SKM-1 treated with dmso at 0.1 percent for 144 hours (cell line): ENCODE results near the gene TRMT1.

Experiments used
- DNase-seq: peaks from one replicate; lab custom pipeline; 2025; ENCODE audit not compliant: unreplicated experiment; lab: John Stamatoyannopoulos, UW

The TRMT1 gene

DNA sequence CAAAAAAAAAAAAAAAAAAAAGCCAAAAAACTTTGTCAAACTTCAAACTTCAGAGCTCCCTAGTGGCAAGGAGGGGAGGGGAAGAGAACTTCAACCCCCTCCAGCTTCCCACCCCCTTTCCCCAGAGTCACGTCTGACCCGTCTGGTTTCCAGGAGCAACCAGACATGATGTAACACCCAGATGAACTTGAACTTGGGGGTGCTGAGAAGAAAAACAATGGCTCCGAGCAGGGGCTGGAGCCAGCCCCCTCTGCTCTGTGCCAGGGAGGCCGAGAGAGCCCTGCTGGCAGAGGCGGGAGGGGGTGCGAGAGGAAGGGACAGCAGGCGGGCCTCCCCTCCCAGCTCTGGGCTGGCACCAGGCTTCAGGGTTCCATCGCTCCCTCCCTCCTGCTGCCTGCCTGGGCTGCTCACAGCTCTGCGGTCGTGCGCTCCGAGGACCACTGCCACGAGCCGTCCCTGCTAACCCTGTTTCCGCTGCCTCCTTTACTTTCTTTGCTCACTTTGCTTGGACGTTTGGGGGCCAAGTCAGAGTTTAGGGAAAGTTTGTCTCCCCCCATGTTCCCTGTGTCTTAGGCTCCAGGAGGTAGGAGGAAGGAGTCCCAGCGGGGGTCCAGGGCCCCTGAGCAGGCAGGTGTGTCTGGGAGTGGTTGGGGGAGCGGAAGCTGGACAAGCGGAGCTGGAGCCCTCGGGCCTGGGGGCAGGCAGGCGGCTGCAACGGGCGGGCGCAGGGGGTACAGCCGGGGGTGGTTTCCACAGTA lies 25.0 kb downstream of the TRMT1 start:
- DNase-seq = no peak

DNA sequence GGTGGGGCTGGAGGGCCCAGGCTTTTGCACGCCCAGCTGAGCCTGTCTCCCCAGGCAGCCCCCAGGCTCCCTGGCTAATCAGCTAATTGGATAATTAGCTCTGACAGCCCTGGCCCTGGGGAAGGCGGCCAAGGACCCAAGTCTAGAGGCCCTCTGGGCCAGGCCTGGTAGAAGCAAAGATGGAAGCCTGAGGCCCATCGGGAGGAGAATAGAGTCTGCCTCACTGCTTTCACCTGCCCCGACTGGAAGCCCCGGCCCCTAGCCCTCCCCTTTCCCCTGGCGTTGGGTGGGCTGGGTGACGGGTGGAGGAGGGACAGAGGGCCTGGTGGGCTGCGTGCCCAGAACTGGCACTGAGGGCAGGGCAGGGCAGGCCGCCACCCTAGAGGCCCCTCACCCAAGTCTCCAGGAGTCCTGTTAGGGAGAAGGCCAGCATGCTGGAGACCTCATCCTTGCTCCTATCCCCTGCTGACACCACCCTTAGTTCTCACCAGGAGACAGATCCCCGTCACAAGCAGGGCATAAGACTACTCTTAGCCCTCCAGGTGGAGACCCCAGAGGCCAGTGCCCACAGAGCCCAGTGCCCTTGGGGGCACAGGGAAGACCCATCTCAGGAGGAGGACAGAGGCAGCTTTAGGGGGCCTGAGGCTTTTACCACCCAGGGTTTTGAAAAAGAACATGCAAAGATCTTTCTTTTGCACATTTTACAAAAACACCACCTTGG lies 25.9 kb downstream of the TRMT1 start:
- peak; percentile 51 for DNase-seq

DNA sequence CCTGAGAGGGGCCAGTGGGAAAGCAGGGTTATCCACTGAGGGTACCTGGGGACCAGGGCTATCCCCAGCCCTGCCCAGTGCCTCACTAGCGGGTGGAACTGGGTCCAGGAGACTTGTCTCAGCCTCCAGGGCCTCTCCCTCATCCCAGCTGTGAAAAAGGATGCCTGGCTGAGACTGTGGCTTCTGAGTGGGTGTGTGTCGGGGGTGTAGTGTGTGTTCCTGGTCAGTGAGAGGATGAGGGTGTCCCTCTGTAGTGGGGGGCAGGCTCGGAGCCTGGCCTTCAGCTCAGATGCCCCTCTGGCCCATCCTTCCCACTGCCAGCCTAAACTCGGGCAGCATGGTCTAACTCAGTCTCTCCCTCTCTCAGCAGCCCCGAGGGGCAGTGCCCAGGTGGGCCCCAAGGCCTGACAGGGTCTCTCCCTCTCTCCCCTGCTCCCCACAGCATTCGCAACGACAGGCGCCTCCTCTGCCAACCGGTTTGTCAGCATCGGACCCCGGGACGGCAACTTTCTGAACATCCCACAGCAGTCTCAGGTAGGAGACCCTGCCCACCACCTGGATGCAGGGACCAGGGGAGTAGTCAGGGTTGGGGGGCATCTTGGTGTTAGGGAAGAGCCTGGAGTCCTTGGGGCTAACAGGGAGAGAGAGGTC lies 26.6 kb downstream of the TRMT1 start:
- no peak for DNase-seq

DNA sequence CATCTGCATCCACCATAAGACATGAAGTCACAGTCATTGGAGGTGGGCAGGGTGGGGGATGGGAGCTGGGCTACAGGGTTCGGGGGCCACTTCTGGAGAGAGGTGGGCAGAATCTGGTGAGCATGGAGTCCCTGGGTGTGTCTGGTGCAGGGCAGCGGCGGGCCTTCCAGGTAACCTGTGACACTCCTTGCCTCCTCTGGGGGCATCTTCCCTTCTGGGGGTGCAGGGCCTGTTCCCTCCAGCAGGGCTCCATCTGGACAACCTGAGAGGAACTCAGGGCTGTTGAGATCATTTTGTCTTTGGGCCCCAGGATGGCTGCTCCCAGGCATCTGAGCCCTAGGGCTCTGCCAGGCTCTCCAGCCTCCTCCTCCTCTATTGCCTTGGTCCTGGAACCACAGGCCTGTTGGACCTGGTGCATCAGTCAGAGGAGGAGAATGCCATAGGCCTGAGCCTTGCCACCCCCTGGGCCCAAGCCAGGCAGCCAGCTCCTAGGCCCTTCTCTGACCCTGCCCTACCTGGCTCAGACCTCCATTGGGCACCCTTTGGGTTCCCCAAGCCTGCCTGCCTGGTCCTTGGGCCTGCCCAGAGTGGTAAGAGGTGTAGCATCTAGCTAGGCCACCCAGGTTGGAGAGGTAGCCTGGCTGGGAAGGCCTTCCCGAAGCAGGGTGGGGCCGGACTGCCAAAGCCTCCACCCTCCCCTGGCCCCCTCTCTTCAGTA lies 27.2 kb downstream of the TRMT1 start:
- no peak for DNase-seq

DNA sequence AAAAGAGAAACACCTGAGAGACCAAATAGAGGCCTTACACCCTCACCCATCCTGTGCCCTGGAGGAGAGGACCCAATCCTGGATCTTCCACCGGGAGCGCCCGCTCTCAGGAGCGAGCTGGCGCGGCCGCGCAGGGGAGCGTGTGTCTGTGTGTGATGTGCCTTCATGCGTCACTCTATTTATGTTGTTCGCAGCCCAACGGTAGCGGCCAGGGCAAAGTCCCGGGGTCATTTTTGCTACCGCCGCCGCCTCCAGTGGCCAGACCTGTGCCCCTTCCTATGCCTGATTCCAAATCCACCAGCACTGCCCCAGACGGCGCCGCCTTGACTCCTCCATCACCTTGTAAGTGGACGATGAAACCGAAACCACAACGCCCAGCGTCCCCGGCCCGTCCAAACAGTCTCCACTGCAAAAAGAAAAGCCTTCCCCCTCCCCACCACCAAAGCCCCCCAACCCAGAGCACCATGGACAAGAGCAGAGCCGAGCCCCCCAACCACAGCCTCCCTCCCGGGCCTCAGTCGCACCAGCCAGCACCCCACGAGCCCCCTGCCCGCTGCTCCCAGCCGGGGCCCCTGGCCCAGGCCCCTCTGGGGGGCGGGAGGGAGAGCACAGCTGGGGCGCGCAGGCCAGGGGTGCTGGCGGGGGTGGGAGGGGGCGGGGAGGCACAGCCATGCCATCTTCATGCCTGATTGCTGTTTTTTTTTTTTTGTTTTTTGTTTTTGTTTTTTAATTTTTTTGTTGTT lies 28.6 kb downstream of the TRMT1 start:
- DNase-seq = no peak

DNA sequence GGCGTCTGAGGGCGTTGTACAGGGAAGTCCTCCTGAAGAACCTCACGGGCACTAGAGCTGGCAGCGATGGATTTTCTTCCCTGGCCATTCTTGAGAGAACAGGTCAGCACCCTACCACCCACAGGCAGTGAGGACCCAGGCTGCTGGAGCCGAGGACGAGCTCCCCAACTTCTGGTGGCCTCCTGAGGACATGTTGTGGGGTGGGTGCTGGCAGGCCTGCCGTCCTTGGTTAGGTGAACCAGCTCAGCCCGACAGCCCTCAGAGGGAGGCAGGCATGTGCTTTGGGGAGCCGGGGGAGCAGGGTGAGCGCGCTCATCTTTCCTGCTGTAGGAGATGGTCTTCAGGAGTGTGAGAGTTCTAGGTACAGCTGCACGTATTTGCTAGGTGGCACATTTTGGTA lies 29.2 kb downstream of the TRMT1 start:
- DNase-seq = no peak

DNA sequence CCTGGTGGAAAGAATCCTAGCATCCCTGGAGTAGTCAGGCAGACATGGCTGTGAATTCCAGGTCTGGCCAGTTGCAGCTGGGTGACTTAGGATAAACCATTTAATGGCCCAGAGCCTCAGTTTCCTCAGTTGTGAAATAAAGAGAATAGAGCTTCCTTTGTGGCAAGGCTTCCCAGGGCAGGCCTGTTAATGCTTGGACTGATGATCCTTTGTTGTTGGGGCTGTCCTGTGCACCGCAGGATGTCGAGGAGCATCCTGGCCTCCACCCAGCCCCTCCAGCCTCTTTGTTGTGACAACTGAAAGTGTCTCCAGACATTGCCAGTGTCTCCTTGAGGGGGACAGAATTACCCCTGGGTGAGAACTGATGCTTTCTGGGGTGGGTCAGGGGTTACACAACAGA lies 30.2 kb downstream of the TRMT1 start:
- no peak for DNase-seq

DNA sequence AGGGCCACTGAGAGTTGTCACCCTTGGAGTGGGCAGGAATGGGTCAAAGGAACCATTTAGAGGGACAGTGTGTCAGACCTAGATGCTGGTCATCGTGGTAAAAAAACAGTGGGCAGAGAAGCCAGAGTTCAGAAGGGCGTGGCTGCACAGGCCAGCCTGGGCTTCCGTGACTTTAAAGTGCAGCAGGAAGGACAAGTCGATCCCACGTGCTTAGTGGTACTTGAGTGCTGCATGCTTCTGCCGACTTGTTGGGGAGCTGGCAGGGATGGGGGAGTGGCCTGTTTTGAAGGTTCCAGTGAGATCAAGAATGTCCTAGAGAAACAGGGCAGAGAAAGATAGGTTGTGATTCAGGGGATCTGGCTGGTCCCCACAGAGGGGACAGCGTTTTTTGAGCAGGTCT lies 30.9 kb downstream of the TRMT1 start:
- DNase-seq = no peak

DNA sequence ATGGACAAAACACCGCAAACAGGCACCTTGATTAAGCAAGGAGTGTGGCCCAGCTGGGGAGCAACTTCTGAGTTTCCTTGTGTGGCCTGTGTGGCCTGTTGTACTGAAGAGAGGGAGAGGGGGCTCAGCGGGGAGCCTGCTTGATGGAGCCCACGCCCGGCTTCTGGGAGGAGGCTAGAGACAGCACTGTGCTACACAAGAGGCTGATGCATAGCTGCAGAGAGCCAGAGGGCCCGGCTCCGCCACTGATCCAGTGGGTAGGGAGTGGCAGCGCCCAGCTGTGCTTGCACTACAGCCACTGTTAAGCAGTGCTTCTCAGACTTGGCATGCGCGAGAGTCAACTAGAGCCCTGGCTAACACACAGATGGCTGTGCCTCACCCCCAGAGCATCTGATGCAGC lies 32.9 kb downstream of the TRMT1 start:
- no peak for DNase-seq

DNA sequence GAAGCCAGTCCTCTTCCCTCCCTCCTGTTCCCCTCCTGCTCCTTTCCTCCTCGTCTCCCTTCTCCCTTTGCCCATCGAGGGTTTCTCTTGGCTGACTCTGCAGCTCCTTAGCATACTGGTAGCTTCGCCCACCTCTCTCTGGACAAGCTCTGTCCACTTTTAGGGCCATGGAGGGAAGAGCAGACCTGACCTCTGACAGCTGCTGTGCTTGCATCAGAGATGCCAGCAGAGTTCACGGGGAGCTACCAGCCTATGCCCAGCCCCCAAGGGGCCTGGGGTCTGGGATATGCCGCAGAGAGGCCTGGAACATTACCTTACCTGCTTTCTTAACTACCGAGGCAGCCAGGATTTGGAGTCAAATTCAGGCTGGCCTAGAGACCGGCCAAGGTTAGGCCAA lies 33.5 kb downstream of the TRMT1 start:
- DNase-seq = no peak

DNA sequence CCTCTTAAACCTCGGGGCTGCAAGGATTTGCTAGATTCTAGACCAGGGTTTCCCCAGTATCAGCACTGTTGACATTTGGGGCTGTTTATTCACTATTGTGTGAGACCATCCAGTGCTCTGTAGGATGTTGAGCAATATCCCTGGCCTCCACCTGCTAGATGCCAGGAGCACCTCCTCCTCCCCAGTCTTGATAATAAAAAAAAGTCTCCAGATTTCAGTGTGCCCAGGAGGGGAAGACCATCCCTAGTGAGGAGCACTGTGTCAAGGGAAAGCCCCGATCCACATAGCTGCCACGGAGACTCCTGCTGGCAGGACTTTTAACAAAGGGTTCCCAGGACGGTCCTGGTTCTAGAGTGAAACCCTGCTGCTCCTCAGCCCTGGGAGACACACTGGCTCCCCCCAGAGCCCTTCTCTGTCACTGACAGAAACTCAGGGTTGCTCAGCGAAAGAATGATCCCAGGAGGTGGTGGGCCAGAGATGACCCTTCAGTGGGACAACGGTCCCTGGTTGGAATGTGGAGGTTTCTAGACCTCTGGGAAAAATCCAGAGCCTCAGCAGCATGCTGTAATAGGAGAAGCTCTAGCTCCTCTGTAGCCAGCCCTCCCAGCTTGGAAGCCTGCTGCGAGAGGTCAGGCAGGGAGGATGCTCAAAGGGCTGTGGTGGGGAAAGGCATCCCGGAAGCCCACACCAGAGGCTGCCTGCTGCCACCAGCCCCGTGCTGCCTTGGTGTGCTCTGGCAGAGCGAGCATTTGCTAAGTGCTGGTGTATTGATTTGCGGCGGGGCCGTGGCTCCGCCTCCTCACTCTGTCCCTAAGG lies 34.1 kb downstream of the TRMT1 start:
- no peak for DNase-seq

DNA sequence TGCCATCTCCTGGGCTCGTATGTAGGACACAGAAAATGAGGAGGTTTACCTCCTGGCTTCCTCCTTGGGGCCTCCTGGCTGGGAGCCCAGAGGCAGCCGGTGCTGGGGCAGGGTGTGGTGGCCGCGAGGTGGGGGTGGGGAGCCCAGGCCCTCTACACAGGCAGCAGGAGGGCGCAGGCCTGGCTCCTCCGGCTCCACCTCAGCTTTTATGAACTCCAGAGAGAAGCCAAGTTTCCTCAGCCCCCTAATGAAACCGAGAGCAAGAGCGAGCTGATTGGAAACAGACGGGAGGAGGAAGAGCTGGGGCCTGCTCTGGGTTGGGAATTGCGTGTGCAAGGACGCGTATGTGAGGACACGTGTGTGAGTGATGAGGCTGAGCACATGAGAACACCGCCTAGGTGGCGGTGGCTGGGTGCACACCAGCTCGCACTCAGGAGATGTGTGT lies 37.0 kb downstream of the TRMT1 start:
- no peak for DNase-seq

DNA sequence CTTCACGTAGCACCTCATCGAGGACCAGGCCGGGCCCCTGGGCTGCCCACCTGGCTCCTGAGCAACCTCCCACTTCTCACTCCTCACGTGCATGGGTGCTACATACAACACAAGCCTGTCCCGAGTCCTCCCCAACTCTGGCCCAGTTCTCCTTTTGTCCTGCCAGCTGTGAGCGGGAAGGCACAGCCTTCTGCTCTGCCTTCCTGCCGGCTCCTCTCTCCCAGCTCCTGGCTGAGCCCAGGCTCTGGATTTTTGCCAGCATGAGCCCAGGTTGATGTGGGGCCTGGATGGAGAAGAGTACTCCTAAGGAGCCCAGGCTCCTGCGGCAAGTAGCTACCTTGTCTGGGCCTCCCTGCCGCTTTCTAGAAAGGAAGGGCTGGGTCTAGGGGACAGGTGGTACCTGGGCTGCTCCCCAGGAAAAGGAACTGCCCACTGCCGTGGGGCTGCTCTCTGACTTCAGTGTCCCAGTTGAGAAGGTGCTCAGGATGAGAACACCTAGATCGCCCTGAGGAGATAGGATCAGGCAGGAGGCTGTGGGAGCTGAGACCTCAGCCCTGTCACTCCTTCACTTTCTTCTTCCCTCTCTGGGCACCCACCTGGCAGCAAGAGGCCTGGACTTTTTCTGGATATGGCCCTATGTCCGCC lies 37.5 kb downstream of the TRMT1 start:
- no peak for DNase-seq

DNA sequence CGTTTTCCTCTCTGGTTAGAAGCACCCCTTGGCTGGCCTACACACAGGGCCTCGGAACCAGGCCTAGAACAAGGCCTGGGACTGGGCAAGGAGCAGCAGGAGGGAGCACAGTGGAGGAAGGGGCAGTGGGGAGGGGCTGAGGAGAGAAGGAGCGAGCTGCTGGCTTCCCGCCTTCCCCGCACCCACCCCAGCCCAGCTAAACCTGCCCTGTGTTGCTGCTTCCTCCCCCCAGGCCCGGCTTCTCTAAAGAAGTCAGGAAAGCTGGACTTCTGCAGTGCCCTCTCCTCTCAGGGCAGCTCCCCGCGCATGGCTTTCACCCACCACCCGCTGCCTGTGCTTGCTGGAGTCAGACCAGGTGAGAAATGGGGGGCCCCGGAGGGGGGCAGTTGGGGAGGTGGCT lies 38.2 kb downstream of the TRMT1 start:
- no peak for DNase-seq

DNA sequence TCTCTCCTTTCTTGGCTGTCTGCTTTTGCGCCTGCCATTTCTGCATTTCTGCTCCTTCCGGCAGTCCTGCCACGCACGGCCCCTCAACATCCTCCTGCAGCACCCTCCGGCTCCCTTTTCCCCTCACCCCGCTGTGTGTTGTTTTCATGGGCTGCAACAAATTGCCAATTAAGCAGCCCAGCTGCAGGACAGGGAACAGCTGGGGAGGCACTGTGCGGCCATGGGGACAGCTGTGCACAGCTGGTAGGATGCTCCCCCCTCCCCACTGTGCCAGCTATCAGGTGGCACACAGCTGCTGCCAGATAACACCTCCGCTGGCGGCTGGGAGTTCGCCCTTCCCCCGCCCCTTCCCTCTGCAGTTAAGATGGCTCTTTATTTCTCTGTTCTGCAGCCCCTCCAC lies 39.3 kb downstream of the TRMT1 start:
- no peak for DNase-seq

DNA sequence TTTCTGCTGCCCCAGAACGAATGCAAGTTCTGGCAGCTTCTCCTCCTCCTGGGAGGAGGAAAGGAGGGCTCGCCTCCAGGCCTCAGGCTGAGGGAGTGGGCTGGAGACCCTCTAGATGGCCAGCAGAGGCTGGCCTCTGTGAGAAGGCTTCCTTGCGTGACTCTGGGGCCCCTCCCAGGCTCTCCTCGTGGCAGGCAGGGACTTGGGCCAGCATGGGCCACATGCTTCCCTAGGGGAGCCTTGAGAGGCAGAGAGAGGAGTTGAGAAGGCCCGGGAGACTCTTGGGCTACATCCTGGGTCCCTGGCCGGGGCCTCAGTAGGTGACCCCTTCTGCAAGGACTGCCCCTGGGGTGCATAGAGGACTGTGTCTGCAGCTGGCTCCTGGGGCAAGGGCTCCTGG lies 39.8 kb downstream of the TRMT1 start:
- no peak for DNase-seq

DNA sequence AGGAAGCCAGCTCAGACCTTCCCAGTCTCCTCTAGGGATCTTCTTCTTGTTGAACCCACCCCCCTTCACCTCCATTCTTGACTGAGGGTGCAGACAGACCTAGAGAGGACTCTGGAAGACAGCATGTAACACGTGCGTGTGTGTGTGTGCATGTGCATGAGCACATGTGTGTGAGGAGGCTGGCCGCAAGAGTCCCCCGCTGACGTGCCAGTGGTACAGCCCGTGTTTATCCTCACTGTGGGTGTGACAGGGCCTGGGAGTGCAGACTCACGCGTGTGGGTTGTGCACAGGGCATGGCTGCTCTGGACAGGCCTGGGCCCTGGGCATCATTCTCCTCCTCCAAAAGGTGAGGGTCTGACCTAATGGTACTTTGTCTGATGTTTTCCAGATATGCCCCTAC lies 40.2 kb downstream of the TRMT1 start:
- DNase-seq = no peak

DNA sequence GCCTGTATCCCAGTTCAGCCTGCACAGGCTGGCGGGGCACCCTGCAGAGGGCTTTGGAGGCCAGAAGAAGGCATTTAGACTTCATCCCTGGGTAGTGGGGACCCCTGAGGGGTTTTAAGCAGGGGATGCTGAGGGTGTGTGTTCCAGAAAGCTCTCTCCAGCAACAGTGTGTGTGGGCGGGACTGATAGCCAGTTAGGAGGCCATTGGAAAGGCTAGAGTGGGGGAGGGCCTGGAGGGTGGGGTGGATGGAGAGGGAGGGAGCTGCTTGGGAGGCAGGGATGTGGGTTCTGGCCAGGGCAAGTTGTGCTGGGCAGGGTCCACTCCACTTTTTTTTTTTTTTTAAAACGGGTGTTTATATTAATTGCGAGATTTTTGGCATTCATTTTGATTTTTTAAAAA lies 42.2 kb downstream of the TRMT1 start:
- DNase-seq = no peak

DNA sequence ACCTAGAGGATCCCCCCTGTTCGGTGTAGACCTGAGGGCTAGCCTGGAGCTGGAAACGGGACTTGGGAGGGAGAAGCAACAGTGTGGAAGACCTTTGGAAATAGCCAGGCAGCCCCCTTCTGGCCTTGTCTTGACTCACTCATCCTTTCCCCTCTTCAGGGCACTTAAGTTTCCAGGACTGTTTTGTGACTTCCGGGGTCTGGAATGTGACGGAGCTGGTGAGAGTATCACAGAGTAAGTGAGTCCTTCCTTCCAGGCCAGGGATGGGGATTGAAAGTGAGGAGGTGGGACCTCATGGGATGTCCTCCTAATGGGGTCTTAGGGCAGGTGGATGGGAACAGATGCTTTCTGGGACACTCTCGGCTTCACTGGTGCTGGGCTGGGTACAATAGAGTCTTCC lies 43.3 kb downstream of the TRMT1 start:
- no peak for DNase-seq
